PC-3 (cell line): Measurements from ENCODE around the gene GPR18.

Experiments
- CTCF ChIP-seq: fragments of 300-600 bp; sonication (generic); conservative IDR thresholded peaks from 2 replicates; pipeline ENCODE4 v1.5.1; 2017; ENCODE audit warnings: antibody characterized with exemption, low read depth, mild to moderate bottlenecking, low read length
- EZH2phosphoT487 ChIP-seq: fragments of 300-600 bp; sonication (generic); IDR thresholded peaks from 2 replicates; pipeline ENCODE4 v1.6.1; 2018; ENCODE audit warnings: mild to moderate bottlenecking, antibody characterized with exemption, low read length, borderline replicate concordance

- TF ChIP-seq CTCF (no peak), EZH2phosphoT487 (no peak)
Observed at GRCh38 chr13:99267927-99268326, 9.7 kb upstream of the GPR18 start.
